Loucy (cell line): Measurements from ENCODE around the gene PRRC2B.

ENCODE experiments used
- H2AFZ ChIP-seq: fragments of 200-600 bp; sonication (generic); 2 replicates; pipeline ENCODE4 v1.6.0; 2016; ENCODE audit warnings: antibody characterized with exemption, mild to moderate bottlenecking, low read length, moderate library complexity
- H3F3A ChIP-seq: fragments of 200-600 bp; 2 replicates; pipeline ENCODE4 v1.6.0; 2016; ENCODE audit warnings: antibody characterized with exemption, low read depth, mild to moderate bottlenecking
- H3K27me3 ChIP-seq: fragments of 200-600 bp; sonication (generic); 2 replicates; pipeline ENCODE4 v1.6.1; 2014; ENCODE audit warnings: low read length, mild to moderate bottlenecking; ENCODE audit not compliant: insufficient read depth, poor library complexity, severe bottlenecking
- H3K36me3 ChIP-seq: fragments of 200-600 bp; sonication (generic); 2 replicates; pipeline ENCODE4 v1.6.1; 2016; ENCODE audit warnings: low read length; ENCODE audit not compliant: insufficient read depth
- H3K4me1 ChIP-seq: fragments of 200-600 bp; sonication (generic); 2 replicates; pipeline ENCODE4 v1.5.1; 2014; ENCODE audit warnings: low read length, mild to moderate bottlenecking; ENCODE audit not compliant: insufficient read depth, poor library complexity, severe bottlenecking
- H3K4me2 ChIP-seq: fragments of 200-600 bp; sonication (generic); 2 replicates; pipeline ENCODE4 v1.6.0; 2014; ENCODE audit warnings: antibody characterized with exemption, low read length, low read depth, mild to moderate bottlenecking; ENCODE audit not compliant: poor library complexity, severe bottlenecking
- H3K4me3 ChIP-seq: fragments of 200-600 bp; sonication (generic); 2 replicates; pipeline ENCODE4 v1.5.1; 2014; ENCODE audit warnings: low read length, mild to moderate bottlenecking, mixed read lengths; ENCODE audit not compliant: poor library complexity, severe bottlenecking
- H3K79me2 ChIP-seq: fragments of 200-600 bp; sonication (generic); 2 replicates; pipeline ENCODE4 v1.6.1; 2014; ENCODE audit warnings: low read length; ENCODE audit not compliant: insufficient read depth
- H3K9ac ChIP-seq: fragments of 200-600 bp; sonication (generic); 2 replicates; pipeline ENCODE4 v1.6.0; 2014; ENCODE audit warnings: mild to moderate bottlenecking, low read depth, low read length, moderate library complexity; ENCODE audit not compliant: poor library complexity, severe bottlenecking
- H3K9me2 ChIP-seq: fragments of 200-600 bp; sonication (generic); replicated peaks from 2 replicates; pipeline ENCODE4 v1.6.1; 2016; ENCODE audit warnings: low read depth, low read length, mixed read lengths
- H3K9me3 ChIP-seq: fragments of 200-600 bp; sonication (generic); 2 replicates; pipeline ENCODE4 v1.6.1; 2014; ENCODE audit warnings: mild to moderate bottlenecking, antibody characterized with exemption, low read length, low read depth; ENCODE audit not compliant: insufficient read depth
- H4K20me1 ChIP-seq: fragments of 200-600 bp; sonication (generic); 2 replicates; pipeline ENCODE4 v1.6.0; 2014; ENCODE audit warnings: antibody characterized with exemption, low read length, mild to moderate bottlenecking; ENCODE audit not compliant: insufficient read depth, poor library complexity, severe bottlenecking
- EZH2phosphoT487 ChIP-seq: fragments of 200-600 bp; IDR thresholded peaks from 2 replicates; pipeline ENCODE4 v1.6.1; 2018; ENCODE audit warnings: antibody characterized with exemption, mild to moderate bottlenecking, moderate library complexity, borderline replicate concordance
- TF ChIP-seq, protein P1 (sequence below): fragments of 200-600 bp; sonication (generic); conservative IDR thresholded peaks from 2 replicates; pipeline ENCODE4 v1.5.1; 2014; ENCODE audit warnings: mild to moderate bottlenecking, antibody characterized with exemption, low read length

PRRC2B gene

DNA sequence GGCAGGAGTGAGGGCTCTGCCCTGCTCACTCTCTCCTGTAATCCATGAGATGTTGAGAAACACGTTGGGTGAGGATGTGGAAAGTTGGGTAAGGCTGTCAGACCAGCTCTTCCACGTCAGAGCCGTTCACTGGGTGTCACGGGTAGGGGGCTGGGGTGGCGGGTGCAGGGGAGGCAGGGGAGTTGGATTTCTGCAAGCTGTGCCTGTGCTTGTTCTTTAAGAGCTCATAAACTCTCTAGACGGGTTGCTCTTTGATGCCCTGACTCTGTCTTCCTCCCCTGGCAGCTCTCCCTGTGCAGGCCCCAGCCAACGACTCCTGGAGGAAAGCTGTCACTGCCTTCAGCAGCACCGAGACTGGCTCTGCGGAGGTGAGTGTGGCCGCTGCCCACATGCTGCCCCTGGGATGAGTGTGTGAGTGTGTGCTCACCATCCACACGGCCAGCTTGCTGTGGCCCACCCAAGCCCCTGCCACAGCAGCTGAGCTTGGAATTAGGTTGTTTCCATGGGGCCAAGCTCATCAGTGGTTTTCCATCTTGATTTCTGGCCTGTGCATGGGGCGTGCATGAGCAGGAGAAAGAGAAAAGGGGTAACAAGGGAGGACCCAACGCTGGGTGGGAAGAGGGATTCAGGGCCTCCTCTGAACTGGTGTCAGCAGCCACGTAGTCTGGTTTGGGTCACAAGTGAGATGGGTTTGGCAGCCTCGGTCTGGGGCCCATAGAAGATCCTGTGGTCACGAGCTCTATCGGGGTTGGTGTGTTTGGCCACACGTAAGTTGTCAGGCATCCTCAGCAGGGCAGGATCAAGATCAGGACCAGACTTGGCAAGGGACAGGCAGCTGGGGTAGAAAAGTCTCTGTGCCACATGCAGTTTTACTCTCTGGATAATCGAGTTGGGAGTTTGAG lies 87.8 kb downstream of the PRRC2B start:
- Histone ChIP-seq H3K79me2 (no peaks in the 10 kb centered on the region), H3K4me2 (no peak overlapping the region), H3F3A (no peaks in the 10 kb centered on the region), H3K9me3 (no peaks in the 10 kb centered on the region), H2AFZ (no peak overlapping the region), H3K27me3 (no peaks in the 10 kb centered on the region), H3K9ac (no peak overlapping the region), H3K9me2 (no peaks in the 10 kb centered on the region), H4K20me1 (peaks cover 26% of the 10 kb centered on the region), H3K4me1 (no peaks in the 10 kb centered on the region), H3K4me3 (no peak overlapping the region), H3K36me3 (peaks cover 95% of the 10 kb centered on the region; the same call in 1 of the 2 replicates)
- no peak for TF ChIP-seq EZH2phosphoT487
- TF ChIP-seq, protein P1, sequence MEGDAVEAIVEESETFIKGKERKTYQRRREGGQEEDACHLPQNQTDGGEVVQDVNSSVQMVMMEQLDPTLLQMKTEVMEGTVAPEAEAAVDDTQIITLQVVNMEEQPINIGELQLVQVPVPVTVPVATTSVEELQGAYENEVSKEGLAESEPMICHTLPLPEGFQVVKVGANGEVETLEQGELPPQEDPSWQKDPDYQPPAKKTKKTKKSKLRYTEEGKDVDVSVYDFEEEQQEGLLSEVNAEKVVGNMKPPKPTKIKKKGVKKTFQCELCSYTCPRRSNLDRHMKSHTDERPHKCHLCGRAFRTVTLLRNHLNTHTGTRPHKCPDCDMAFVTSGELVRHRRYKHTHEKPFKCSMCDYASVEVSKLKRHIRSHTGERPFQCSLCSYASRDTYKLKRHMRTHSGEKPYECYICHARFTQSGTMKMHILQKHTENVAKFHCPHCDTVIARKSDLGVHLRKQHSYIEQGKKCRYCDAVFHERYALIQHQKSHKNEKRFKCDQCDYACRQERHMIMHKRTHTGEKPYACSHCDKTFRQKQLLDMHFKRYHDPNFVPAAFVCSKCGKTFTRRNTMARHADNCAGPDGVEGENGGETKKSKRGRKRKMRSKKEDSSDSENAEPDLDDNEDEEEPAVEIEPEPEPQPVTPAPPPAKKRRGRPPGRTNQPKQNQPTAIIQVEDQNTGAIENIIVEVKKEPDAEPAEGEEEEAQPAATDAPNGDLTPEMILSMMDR = no peak

DNA sequence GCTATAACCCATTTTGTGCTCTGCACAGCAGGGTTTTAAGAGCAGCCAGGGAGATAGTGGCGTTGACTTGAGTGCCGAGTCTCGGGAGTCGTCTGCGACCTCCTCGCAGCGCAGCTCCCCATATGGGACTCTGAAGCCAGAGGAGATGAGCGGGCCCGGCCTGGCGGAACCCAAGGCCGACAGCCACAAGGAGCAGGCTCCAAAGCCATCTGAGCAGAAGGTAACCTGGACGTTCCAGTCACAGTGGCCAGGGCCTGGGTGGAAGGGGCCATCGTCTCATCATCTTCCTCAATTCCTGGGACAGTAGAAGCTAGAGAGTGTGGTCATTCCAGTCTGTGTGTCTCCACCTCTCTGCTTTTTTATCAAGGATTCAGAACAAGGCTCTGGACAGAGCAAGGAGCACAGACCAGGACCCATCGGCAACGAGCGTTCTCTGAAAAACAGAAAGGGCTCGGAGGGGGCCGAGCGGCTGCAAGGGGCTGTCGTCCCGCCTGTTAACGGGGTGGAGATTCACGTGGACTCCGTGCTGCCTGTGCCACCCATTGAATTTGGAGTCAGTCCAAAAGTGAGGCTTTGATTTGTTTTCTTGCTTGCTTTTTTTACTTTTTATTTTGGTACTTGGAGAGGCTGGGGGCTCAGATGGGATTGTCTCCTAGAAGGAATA lies 88.6 kb downstream of the PRRC2B start:
- H3K4me1 ChIP-seq = no peaks in the 10 kb centered on the region
- no peaks in the 10 kb centered on the region for H3K79me2 ChIP-seq
- H3K9me2 ChIP-seq = no peaks in the 10 kb centered on the region
- H2AFZ ChIP-seq = no peak overlapping the region
- no peak overlapping the region for H3K9ac ChIP-seq
- no peaks in the 10 kb centered on the region for H3F3A ChIP-seq
- TF ChIP-seq, protein P1 = no peak
- TF ChIP-seq EZH2phosphoT487 = no peak
- H3K4me3 ChIP-seq = no peak overlapping the region
- peaks cover 95% of the 10 kb centered on the region; the same call in 1 of the 2 replicates for H3K36me3 ChIP-seq
- no peaks in the 10 kb centered on the region for H3K9me3 ChIP-seq
- H3K27me3 ChIP-seq = no peaks in the 10 kb centered on the region
- no peak overlapping the region for H3K4me2 ChIP-seq
- peaks cover 21% of the 10 kb centered on the region for H4K20me1 ChIP-seq

DNA sequence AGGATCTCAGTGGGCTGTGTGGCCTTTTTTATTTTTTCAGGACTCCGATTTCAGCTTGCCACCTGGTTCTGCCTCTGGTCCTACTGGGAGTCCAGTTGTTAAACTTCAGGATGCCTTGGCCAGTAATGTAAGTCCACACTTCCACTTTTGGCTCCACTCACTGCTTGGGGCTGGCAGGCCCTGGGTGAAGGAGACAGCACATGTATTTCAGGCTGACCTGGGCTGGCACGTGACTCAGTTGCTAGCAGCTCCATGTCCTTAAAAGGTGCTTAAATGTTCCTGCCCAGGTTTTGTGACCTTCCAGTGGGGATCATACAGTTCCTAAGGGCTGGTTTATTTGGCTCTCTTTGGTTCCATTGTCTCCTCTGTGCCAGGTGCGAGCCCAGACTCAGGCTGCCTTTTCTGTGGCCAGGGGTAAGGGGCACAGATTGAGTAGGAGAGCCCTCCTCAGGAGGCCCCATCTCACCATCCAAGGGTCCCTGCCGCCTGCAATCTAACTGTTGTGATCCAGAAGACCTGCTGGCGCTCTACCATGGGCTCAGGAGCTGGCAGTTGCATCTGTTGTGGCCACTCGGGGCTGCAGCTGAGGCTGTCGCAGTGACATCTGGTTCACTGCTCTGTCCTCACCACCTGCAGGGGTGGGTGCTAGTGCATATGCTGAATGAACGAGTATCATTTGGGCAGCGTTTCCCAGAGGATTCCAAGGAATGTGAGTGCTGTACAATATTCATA lies 89.6 kb downstream of the PRRC2B start:
- TF ChIP-seq, protein P1 = no peak
- TF ChIP-seq EZH2phosphoT487 = no peak
- peaks cover 96% of the 10 kb centered on the region; the same call in 1 of the 2 replicates for H3K36me3 ChIP-seq
- no peaks in the 10 kb centered on the region for H3K9me2 ChIP-seq
- H3F3A ChIP-seq = no peaks in the 10 kb centered on the region
- peaks cover 13% of the 10 kb centered on the region for H4K20me1 ChIP-seq
- no peaks in the 10 kb centered on the region for H3K9me3 ChIP-seq
- no peaks in the 10 kb centered on the region for H3K79me2 ChIP-seq
- H3K4me1 ChIP-seq = no peaks in the 10 kb centered on the region
- H2AFZ ChIP-seq = no peak overlapping the region
- H3K9ac ChIP-seq = no peak overlapping the region
- H3K27me3 ChIP-seq = no peaks in the 10 kb centered on the region
- no peak overlapping the region for H3K4me3 ChIP-seq
- no peak overlapping the region for H3K4me2 ChIP-seq
